ENCODE data around the gene INHBE.
"Not testable (repeated sequence)": the region's sequence is repeated elsewhere in the genome, so short reads cannot be mapped to it uniquely, and the experiment has no call there.

INHBE gene

GRCh38 chr12:57502311-57502969 is 47.3 kb downstream of the INHBE start:
- H3K4me1 ChIP-seq (ENCODE audit: control insufficient read depth, insufficient read depth, low read length); H3K9me3 ChIP-seq (ENCODE audit: control insufficient read depth, insufficient read depth, low read depth, low read length); H3K4me3 ChIP-seq (ENCODE audit: low read depth, low read length); H3K27ac ChIP-seq (ENCODE audit: extremely low read depth, low read depth, low read length): not testable (repeated sequence)
- POLR2A ChIA-PET = interaction anchor here (0.7 to 3.2 kb wide), 4 partner anchors 14 to 1493 kb away, joined by 3 to 15 read pairs (median 6); partner anchors contain the start of gene DDIT3
- CTCF ChIA-PET = interaction anchor here (0.5 kb wide), 1 partner anchor 258 kb away, joined by 3 read pairs; no protein-coding TSS in a partner anchor
- H3K36me3 ChIP-seq (ENCODE audit: control insufficient read depth in 2 of 2, insufficient read depth in 1 of 2, low read length in 2 of 2) = peaks cover 82 to 84% of the 10 kb centered on the region in 2 experiments

DNA sequence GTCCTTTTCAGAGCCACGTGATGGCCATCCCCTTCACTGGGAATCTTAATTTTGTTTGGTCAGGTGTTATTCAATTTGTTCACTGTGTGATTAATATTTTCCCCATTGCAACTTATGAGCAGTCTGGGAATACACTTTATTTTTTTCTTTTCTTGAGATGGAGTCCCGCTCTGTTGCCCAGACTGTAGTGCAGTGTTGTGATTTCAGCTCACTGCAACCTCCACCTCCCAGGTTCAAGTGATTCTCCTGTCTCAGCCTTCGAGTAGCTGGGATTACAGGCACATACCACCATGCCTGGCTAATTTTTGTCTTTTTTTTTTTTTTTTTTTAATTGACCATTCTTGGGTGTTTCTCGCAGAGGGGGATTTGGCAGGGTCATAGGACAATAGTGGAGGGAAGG is 51.4 kb downstream of the INHBE start:
- CTCF ChIA-PET; H3K4me1 ChIP-seq (ENCODE audit: control insufficient read depth, insufficient read depth, low read length); H3K27ac ChIP-seq (ENCODE audit: extremely low read depth, low read depth, low read length); H3K9me3 ChIP-seq (ENCODE audit: control insufficient read depth, insufficient read depth, low read depth, low read length); H3K4me3 ChIP-seq (ENCODE audit: low read depth, low read length): not testable (repeated sequence)
- POLR2A ChIA-PET = interaction anchor here (0.6 to 1.3 kb wide), 2 partner anchors 13 to 46 kb away, joined by 3 to 5 read pairs; partner anchors contain the start of gene DDIT3
- peaks cover 64 to 76% of the 10 kb centered on the region in 2 experiments for H3K36me3 ChIP-seq (ENCODE audit: control insufficient read depth in 2 of 2, insufficient read depth in 1 of 2, low read length in 2 of 2)

All from HEK293 (cell line).